GM18526 (cell line): ENCODE results near the gene PNPLA8.

Experiments
- POLR2A ChIP-seq: IDR thresholded peaks from 3 replicates; pipeline ENCODE4 v1.6.1; 2011; ENCODE audit not compliant: insufficient read length; ENCODE audit errors: extremely low read depth

Gene PNPLA8, protein sequence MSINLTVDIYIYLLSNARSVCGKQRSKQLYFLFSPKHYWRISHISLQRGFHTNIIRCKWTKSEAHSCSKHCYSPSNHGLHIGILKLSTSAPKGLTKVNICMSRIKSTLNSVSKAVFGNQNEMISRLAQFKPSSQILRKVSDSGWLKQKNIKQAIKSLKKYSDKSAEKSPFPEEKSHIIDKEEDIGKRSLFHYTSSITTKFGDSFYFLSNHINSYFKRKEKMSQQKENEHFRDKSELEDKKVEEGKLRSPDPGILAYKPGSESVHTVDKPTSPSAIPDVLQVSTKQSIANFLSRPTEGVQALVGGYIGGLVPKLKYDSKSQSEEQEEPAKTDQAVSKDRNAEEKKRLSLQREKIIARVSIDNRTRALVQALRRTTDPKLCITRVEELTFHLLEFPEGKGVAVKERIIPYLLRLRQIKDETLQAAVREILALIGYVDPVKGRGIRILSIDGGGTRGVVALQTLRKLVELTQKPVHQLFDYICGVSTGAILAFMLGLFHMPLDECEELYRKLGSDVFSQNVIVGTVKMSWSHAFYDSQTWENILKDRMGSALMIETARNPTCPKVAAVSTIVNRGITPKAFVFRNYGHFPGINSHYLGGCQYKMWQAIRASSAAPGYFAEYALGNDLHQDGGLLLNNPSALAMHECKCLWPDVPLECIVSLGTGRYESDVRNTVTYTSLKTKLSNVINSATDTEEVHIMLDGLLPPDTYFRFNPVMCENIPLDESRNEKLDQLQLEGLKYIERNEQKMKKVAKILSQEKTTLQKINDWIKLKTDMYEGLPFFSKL

DNA sequence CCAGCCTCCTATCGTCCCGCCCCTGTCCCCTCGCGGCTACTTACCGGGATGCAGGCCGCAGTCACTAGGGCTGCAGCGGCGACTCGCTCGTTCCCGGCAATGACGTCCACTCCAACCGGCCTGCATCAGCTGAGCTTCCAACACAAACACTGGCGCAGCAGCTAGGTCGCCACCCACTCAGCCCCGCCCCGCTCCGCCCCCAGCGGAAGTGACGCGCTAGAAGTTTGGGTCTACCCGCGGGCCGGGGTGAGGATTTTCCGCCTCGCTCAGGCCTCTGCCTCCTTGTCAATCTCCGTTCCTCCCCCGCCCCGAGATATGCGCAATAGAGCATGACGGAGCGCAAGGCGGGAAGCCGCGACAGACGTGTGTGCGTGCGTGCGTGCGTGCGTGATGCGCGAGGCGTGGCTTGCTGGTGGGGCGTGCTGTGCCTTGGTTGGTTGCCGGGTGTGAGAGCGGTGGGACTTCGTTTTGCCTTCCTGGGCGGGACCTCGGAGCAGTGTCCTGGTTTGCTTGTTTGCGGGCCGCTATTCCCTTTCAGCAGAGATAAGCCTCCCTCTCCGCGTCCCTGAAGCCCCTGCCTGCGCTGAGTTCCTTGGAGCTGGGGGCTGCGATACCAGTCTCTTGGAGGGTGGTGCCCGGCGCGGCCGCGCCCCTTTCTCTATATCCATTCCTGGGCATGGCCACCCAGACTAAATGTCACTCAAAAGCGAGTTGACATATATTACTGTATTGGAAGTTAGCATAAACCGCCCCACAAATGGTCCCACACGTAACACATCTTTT is at the start of gene PNPLA8:
Gene PNPLA8 (minus strand): TSS at position 151 of the 783 bp plus-strand sequence. CDS start 10,644 bp downstream, outside the sequence.
- peak; percentile 83 for TF ChIP-seq POLR2A

DNA sequence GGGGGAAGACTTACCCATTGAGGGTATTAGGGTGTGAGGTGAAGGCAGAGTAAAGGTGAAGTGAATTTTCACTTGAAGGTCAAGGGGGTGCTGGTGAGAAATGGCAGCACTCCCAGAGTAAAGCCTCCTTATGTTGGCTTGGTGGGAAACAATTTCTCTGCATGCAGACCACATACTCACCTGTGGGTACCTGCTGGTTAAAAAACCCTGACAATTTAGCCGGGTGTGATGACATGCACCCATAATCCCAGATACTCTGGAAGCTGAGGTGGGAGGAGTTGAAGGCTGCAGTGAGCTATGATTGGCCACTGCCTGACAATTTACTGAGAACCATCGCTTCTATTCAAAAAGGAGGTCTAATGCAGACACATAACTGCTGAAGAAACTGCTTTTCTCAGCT is 49.2 kb upstream of the PNPLA8 start:
- no peak for TF ChIP-seq POLR2A

DNA sequence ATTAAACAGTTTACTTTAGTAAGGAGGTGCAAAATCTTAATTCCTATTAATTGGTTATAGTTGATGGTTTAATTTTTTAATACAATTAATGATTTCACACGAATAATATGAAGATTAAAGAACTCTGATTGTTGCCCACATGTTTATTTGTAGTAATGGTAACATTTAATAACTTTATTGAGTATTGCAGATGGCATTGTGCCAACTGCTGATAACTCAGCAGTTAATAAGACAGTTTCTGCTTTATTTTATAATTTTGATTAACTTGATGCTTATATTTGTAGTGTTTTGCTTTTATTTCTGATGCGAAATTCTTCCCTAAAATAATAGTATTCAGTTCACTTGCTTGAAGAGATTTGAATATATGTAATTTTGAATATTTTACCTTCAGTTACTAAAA is 46.5 kb upstream of the PNPLA8 start:
- TF ChIP-seq POLR2A, result no peak

DNA sequence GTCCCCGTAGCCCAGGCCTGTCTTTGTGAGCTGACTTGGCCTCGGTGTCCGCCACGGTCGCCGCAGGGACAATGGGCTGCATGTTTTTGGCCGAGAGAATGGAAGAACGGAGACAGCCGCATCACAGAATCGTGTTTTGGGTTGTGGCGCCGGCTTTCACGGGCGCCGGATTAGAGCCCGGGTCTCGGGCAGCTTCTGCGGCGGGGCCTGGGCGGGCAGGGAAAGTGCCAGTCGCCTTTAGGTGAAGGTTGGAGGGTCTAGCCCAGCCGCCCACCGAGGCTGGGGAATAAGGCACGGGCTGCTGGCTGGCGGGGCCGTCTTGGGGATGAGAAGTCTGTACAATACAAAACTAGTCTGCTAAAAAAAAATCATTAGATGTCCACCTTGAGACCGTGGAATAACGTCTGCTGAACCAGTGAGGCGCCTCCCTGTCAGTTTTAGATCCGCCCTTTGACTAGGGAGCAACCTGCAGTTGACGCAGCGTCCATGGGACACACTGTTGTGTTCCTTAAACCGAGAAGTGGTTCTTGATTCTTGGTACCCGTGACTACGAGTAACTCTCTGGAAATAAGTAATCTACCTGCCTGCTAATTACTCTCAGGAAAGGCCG is 44.3 kb upstream of the PNPLA8 start:
- no peak for TF ChIP-seq POLR2A

DNA sequence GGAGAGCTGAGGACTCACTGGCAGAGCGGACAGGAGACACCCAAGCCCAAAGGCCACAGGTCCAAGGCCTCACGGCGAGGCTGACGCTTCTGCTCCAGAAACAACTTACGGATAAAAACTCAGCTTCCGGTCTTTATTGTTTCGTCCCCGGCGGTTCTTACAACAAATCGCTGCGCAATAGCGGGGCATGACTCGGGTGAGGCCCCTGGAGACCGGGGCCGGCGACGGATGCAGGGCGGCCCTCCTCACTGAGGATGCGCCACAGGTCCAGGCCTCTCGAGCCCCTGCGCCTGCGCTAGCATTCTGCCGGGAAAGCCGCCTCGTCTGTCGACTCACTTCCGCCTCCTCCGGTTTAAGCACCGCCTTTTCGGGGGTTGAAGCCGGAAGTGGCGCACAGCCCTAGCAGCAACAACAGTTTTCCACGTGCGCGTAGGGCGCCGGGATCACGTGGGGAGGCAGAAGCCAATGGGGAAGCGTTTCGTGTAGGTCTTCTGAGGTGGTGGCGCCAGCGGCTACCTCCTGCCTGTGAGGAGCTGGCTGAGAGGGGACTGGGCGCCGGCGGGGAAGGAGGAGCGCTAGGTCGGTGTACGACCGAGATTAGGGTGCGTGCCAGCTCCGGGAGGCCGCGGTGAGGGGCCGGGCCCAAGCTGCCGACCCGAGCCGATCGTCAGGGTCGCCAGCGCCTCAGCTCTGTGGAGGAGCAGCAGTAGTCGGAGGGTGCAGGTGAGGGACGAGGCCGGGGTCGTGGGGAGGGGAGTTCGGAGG is 43.6 kb upstream of the PNPLA8 start, which contains the start of the genes DNAJB9 and THAP5:
Gene DNAJB9 (plus strand): TSS at position 494 of the 765 bp plus-strand sequence. CDS start 1,853 bp downstream, outside the sequence.
Gene THAP5 (minus strand): TSS at position 326 of the 765 bp plus-strand sequence. CDS start 137 bp downstream, at position 189.
- TF ChIP-seq POLR2A, result peak; percentile 88

DNA sequence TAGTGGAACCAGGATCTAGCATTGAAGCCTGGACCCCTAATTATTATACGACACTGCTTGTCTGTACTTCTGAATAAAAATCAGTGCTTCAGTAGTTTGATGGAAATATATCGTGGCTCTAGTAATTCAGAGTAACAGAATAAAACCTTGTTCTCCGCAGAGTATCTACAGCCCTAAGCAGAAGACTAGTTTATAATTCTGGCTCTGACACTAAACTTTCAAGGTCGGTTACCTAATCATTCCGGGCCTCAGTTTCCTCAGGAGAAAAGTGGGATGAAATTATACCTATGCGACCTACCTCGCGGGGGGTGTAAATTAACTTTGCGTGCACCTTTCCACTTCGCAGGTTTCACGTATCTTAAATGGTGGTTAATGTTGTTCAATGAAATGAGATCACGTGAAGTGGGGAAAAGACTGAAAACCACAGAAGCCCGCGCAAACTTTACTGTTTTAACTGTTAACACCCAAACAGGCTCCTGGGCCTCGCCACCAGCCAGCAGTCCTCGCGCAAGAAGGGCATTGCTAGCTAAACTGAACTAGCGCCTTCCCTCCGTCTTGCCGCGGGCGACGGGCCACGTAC is 43.0 kb upstream of the PNPLA8 start:
- no peak for TF ChIP-seq POLR2A

DNA sequence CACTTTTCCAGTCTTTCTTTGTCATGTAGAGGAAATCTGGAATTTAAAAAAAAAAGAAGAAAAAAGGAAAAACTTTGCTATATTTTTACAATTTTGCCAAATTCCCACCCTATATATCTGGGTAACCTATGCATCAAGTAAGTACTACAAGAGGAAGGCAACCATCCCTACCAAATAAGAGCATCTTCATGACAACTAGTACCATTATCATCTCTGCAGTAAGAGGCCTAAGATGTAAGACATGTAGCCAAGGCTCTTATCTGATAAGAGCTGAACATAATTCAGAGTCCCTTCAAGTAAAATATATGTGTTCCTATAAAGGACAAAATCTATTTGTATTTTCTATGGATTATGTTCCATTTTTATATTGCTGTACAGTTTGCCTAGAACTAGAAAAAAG is 40.1 kb upstream of the PNPLA8 start:
- no peak for TF ChIP-seq POLR2A

DNA sequence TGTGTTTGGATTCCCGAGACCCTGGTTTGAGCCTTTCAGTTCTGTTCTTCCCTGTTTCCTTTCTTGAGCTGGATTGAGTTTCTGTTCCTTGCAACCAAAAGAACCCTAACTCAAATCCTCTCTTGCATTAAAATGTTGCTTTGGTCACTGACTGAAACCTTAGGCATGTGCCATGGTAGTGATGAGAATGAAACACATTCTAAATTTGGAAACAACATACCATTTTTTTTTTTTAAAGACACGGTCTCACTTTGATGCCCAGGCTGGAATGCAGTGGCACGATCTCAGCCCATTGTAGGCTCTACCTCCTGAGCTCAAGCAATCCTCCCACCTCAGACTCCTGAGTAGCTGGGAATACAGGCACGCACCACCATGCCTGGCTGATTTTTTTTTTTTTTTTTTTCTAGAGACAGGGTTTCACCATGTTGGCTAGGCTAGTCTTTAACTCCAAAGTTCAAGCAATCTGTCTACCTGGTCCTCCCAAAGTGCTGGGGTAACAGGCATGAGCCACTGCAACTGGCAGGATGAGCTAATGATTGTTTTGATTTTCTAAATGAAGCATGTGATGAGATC is 35.2 kb upstream of the PNPLA8 start:
- TF ChIP-seq POLR2A, result no peak

DNA sequence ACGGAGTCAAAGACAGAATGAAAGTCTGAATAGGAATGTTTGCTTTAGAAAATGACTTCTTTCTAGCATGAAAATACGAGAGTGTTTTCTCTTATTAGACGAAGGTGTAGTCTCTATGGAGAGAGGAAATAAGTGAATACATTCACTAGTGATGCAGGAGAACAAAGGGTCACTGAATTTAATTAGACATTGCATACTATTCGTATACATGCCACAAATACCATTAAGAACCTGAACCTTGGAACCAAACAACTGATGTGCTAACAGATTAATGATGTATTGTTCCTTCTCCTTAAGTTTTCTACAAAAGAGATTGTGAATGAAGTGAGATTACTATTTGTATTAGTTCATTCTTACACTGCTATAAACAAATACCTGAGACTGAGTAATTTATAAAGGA is 33.3 kb upstream of the PNPLA8 start:
- TF ChIP-seq POLR2A, result no peak

DNA sequence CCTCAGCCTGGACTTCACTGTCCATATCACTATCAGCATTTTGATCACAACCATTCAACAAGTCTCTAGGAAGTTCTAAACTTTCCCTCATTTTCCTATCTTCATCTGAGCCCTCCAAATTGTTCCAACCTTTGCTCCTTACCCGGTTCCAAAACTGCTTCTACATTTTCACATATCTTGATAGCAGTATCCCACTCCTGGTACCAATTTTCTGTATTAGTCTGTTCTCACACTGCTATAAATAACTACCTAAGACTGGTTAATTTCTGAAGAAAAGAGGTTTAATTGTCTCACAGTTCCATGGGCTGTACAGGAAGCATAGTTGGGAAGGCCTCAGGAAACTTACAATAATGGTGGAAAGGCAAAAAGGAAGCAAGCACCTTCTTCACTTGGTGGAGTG is 31.7 kb upstream of the PNPLA8 start:
- no peak for TF ChIP-seq POLR2A

DNA sequence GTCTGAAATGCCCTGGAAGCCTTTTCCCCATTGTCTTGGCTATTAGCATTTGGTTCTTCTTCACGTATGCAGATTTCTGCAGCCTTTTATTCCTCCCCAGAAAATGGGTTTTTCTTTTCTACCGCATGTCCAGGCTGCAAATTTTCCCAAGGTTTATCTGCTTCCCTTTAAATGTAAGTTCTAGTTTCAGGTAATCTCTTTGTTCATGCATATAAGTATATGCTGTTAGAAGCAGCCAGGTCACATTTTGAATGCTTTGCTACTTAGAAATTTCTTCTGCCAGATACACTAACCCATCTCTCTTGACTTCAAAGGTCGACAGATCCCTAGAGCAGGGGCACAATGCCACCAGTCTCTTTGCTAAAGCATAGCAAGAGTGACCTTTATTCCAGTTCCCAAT is 31.3 kb upstream of the PNPLA8 start:
- no peak for TF ChIP-seq POLR2A

DNA sequence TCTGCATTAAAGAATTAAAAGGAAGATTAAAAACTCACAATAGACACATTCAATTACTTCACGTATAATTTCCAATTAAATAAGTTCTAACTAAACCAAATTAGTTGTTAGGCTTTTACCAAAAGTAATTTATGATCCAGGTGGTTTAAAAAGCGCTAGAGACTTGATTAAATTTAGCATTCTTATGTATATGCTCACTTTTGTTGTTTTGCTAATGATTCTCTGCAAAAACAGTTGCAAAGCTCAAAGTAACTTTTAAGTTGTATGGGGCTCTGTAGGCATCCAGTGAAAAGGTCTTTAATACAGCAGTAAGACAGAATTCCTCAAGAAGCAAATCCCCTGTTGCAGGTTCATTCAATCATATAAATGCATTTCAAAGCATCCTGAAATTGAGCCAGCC is 15.5 kb upstream of the PNPLA8 start:
- TF ChIP-seq POLR2A, result no peak

DNA sequence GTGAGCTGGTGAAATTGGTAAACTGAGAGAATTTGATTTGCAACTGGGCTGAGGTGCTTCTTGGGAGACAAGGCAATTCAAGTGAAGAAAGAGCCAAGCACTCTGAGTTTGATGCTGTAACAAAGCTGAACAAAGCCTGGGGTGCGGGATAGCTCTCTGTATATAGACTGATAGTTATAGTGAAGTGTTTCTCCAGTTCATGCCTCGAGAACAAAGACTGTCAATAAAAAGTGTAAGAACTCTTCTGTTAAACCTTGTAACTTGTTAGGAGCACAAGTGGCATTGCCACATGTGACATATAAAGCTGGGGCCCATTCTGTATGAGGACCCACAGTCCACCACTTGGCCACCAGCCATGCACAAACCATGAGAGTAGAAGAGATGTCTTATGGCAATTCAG is 11.3 kb upstream of the PNPLA8 start:
- no peak for TF ChIP-seq POLR2A

DNA sequence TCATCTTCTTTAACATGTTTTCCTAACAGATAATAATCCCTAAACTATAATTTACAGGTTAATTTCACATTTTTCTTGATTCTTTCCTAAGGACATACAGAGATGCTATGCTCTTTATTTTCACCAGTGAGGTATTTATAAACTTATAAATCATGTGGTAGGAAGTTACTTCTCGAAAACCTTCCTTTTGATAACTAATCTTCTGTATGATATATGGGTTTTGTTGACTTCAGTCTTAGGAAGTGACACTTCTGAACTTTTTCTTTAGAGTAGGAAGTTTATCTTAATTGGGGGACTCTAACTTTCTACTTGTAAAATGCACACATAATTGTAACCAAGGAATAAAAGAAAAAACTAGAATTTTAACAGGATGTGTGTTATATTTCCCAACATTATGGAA is 9.8 kb upstream of the PNPLA8 start:
- TF ChIP-seq POLR2A, result no peak

DNA sequence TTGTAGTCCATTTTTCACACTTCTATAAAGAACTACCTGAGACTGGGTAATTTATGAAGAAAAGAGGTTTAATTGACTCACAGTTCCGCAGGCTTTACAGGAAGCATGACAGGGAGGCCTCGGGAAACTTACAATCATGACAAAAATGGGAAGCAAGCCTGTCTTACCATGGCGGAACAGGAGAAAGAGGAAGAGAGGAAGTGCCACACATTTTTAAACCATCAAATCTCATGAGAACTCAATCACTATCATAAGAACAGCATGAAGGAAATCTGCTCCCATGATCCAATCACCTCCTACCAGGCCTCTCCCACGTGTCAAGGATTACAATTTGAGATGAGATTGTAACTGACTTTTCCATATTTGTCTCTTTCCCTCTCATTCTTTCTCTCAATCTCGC is 9.3 kb upstream of the PNPLA8 start:
- TF ChIP-seq POLR2A, result no peak
